HG03378 (cell line): Measurements from ENCODE around the gene KRR1.
A peak's percentile ranks its signal among the peaks of the same experiment; 100 is the strongest.
"Not testable (repeated sequence)": the region's sequence is repeated elsewhere in the genome, so short reads cannot be mapped to it uniquely, and the experiment has no call there.

Source experiments
- ATAC-seq: cut with Tn5 transposase; IDR thresholded peaks from one replicate; pipeline ENCODE4 v1.9.1; 2021; ENCODE audit warnings: mild to moderate bottlenecking, moderate library complexity; ENCODE audit not compliant: unreplicated experiment

KRR1 gene

DNA sequence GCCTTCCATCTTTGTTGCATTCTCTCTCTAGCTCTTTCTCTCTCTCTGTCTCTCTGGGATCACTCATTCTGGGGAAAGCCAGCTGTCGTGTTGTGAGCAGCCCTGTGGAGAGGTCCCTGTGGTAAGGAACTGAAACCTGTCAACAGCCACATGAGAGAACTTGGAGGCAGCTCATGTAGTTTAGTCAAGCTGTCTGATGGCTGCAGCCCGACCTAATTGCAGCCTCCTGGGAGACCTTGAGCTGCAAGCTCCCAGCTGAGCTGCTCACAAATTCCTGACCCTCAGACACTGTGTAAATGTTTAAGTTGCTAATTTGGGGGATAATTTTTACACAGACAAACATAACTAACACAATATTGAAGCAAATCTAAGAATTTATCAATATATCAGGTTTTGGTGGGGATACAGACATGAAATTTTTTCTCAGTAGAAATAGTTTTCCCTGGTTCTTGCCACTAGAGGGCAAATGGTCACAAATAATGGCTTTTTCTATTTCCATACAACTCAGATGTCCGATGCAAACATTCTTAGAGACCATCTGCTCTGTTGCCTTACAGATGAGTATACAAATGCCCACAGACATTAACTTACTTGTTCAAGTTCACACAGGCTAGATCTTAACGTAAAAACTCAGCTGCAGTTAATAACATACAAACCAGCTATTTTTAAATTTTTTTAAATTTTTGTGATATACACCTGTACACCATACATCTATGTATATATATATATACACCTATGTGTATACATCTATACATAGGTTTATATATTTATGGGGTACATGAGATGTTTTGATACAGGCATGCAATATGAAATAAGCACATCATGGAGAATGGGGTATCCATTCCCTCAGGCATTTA, 15.5 kb upstream of the KRR1 start:
- ATAC-seq, result peak; percentile 97

DNA sequence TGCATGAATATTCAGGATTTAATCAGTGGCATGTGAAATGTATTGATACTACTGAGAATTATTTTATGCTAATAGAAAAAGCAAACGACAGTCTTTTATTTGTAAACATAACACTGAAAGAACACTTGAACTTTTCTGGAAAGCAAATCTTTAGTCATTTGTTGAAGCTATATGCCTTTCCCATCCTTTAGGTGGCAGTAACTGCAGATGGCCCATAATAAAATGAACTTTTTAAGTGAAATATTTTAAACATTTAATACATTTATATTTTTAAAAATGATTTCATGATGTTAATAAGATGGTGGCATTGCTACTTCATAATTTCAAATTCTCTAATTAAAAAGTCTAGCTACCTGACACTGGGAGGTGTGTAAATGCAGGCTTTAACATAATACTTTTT, 13.9 kb upstream of the KRR1 start:
- ATAC-seq, result no peak

DNA sequence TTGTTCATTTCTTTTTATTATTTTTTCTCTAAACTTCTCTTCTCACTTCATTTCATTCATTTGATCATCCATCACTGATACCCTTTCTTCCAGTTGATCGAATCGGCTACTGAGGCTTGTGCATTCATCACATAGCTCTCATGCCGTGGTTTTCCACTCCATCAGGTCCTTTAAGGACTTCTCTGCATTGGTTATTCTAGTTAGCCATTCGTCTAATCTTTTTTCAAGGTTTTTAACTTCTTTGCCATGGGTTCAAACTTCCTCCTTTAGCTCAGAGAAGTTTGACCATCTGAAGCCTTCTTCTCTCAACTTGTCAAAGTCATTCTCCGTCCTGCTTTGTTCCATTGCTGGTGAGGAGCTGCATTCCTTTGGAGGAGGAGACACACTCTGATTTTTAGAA, 10.7 kb upstream of the KRR1 start:
- ATAC-seq, result not testable (repeated sequence)

DNA sequence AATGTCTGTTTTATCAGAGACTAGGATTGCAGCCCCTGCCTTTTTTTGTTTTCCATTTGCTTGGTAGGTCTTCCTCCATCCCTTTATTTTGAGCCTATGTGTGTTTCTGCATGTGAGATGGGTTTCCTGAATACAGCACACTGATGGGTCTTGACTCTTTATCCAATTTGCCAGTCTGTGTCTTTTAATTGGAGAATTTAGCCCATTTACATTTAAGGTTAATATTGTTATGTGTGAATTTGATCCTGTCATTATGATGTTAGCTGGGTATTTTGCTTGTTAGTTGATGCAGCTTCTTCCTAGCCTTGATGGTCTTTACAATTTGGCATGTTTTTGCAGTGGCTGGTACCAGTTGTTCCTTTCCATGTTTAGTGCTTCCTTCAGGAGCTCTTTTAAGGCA, 9.8 kb upstream of the KRR1 start:
- ATAC-seq, result not testable (repeated sequence)

DNA sequence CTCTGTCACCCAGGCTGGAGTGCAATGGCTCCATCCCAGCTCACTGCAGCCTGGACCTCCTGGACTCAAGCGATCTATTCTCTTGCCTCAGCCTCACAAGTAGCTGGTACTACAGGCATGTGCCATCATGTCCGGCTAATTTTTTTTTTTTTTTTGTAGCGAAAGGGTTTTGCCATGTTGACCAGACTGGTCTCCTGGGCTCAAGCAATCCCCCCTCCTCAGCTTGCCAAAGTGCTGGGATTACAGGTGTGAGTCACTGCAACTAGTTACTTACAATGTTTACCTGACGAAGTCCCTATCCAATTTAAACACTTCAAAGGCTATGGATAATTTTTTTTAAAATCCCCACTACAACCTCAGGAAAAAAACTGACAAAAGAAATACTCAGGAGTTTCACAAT, 1.8 kb downstream of the KRR1 start:
- no peak for ATAC-seq

DNA sequence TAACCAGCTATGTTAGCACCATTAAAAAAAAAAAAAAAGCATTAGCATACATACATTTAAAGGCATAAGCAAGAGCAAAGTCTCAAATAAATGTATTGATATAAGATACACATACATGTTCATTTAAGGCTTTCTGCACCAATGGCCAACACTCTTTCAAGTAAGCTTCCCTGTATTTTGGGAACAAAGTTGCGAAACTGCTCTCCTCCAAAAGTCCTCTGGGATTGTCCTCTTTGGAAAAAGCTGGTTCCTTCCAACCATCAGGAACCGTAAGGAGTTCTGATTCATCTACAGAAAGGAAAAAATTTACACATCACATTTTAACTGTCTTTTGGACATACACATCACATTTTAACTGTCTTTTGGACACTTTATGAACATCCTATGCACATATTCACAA, 3.2 kb downstream of the KRR1 start:
- no peak for ATAC-seq

DNA sequence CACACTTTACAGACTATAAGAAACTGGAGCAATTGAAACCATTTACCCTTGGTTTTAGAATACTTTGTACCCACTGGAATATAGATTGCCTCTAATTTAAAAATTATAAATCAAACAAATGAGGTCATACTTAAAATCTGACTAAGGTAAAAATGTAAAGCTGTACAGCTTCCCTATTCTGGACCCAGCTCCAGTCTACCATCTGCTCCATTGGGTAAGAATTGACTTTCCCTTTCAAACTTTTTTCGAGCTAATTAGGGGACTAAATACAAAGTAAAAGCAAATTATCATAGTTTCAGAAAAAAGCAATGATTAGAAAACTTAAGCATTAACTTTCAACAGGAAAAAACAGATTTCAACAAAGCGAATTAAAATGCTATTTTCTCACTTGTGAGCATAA, 4.3 kb downstream of the KRR1 start:
- ATAC-seq, result no peak

DNA sequence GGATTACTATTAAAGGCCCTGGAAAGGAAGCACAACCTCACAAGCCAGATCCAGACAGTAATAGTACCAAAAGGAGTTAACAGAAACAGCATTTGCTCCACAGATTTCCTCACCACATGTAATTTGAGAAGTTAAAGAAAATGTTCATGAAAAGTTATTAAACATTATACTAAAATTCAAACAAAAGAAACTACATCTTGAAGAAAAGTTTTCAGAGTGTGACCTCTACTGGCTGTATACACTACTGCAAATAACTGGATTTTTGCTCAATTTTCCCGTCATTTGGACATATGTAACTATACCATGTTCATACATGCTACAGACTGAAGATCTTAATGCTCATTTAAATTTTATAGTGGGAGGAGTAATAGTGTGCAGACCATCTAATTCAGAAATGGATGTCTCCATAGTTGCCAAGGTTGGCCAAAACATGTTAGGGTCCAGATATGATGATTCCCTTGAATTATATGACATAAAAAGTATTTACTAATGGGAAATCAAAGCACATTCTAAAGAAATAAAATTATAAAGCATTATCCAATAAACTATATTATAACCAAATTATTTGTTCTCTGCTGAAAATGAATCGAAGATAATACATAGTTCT, 5.6 kb downstream of the KRR1 start:
- ATAC-seq, result peak; percentile 49

DNA sequence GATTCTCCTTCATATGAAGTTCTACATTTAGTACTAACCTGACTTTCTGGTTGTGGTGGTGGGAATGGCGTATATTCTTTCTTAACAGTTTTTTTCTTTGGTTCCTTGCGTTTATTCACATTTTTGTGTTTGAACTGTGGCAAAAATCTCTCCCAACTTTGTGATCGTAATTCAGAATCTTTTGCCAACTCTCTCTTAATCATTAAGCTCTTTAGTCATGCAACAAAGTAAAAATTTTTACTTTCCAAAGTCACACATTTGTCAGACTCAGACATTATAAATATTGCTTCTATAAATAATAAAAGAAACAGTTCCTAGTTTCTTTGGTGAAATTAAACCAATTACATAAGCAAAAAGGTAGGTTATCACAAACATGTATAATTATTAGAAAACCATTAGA, 7.5 kb downstream of the KRR1 start:
- ATAC-seq, result no peak

DNA sequence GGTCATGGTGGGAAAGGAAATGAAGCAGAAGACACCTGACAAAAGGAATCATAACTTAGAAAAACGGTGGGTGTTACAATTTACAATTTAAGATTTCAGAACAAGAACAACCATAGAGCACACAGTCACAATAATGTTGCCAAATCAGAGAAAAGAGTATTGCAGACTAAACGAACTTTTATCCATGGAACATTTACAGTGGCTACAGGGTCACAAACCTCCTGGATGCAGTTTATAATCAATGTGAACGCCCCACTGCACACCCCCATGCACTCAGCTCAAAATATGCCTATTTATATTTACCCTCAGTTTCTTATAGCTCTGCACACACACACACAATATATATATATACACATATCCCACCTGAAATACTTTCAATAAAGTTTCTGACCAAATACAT, 8.0 kb downstream of the KRR1 start:
- ATAC-seq, result no peak

DNA sequence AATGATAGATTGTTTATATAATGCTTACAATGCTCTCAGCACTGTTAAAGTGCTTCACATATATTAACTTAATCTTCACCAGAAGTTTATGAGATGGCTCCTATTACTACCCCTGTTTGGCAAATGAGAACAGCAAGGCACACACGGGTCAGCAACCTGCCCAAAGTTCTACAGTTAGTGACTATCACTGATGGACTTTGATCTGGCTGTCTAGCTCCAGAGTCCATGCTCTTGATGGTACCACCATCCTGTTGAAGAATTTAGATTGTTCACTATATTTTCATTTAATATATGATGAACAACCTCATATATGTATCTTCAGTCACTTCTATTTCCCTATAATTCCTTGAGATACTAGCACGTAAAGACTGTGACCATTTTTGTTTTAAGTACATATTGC, 20.2 kb downstream of the KRR1 start:
- ATAC-seq, result no peak

DNA sequence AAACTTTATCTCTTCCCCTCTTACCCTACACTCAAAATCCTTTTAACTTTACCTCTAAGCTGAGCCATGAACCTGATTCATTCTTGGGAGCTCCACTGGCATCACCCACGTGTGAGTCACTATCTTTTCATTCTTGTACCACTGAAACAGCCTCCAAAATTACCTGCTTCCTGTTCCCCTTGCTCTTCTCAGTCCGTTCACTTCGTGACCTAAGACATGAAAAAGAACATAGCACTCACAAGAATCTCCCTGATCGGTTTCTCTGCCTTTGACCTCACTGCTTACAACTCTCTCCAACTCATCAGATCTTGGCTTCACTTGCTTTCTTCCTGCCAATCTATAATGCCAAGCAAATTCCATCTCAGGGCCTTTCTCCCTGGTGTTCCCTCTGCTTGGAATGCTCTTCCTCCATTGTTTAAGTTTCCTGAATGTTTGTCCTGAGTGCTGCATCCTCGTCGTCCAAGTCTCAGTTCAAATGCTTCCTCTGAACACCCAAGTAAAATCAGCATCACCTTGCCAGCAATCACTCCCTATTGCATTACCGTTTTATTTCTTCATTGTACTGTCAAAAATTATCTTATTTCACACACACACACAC, 21.7 kb downstream of the KRR1 start:
- peak; percentile 54 for ATAC-seq

DNA sequence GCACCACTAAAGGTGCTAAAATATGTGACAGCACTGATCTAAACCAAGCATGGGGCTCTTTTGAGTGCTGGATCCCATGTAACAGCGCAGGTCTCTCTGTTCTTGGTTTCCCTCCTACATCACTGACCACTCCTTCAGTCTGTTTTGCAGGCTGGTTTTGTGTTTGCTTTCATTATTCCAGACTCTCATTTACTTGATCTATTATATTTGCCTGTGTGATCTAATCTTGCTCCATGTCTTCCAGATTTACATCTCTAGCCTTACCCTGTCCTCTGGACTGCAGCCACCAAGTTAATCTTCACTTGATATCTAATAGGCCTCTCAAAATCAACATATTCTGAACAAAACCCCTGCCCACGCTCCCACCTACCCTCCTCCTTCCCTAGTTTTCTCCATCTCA, 22.2 kb downstream of the KRR1 start:
- ATAC-seq, result no peak

DNA sequence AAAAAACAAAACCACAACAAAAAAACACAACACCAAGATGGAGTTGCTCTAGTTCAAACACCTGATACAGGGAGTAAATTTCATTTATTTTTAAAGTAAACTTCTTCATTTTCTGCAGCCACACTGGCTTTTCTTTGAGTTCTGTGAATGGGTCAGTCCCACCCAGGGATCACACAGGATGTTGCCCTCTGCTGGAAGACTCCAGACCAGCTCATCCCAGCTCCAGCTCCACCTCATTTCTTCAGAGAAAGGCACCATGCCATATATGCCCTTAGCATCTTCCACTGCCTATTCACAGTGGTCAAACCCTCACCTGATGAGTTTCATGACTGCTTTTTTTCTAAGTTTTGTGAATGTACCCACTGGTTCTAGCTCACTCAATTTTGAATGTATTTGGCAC, 22.9 kb downstream of the KRR1 start:
- peak; percentile 36 for ATAC-seq

DNA sequence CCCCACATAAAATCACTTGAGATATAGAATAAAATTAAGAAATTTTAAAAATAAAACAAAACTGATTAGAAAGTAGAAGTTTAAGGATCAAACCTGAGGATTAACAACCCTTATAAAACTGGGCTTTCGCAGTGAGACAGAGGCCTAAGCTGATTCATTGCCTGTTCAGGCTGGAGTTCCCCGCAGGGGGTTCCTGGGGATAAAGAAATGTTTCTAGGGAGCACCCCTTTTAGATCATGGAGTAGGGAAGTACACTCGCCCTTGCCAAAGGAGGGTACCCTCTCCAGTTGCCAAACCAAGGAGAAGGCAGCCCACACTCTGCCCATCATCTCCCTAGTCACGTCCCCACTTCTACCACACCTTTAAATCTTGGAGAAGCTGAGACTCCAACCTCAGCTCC, 24.1 kb downstream of the KRR1 start:
- ATAC-seq, result no peak

DNA sequence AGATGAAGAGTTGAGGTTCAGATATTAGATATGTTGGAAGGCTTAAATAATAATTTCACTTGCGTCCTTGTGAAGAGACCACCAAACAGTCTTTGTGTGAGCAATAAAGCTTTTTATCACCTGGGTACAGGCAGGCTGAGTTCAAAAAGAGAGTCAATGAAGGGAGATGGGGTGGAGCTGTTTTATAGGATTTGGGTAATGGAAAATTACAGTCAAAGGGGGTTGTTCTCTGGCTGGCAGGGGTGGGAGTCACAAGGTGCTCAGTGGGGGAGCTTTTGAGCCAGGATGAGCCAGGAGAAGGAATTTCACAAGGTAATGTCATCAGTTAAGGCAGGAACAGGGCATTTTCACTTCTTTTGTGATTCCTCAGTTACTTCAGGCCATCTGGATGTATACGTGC, 27.0 kb downstream of the KRR1 start:
- ATAC-seq, result not testable (repeated sequence)

DNA sequence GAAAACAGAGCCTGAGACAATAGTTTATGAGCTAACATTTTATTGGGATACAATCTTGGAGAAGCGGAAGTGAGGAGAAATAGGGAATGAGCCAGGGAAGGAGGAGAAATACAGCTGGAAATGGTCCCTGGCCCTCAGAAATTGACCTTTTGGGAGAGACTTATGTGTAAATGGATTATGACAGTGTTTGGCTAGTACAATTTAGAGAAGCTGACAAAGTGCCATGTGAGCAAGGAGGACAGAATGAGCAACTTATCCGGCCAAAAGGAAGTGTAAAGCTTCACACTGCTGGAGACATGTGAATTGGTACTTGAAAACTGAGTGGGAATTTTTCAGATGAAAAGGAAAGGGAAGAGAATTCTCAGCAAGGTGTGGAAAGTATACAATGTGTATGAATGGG, 28.0 kb downstream of the KRR1 start:
- ATAC-seq, result no peak

DNA sequence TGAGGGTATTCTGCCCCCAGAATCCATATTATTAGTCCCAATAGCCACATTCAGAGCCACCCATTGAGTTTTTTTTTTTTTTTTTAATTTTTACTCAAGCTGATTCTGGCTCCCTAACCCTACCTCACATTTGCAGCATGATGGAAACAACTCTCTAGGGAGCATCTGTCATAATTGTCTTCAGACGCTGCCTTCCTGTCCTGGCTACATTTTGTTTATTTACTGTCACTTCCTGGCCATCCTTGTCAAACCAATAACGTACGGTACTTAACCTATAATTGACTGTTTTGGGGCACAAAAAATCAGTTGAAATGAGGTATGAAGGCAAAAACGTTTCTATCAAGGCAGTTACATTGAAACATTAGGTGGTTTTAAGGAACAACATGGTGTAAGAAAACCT, 28.8 kb downstream of the KRR1 start:
- ATAC-seq, result peak; percentile 18

DNA sequence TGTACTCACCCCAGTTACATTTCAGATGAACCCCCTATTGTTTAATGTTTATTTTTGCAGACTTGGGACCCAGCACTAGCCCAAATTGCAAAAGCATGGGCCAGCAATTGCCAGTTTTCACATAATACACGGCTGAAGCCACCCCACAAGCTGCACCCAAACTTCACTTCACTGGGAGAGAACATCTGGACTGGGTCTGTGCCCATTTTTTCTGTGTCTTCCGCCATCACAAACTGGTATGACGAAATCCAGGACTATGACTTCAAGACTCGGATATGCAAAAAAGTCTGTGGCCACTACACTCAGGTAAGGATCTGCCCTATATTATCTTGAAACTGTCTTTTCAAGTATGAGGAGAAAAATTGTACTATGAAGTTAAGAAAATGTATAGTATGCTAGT, 29.6 kb downstream of the KRR1 start:
- ATAC-seq, result no peak

DNA sequence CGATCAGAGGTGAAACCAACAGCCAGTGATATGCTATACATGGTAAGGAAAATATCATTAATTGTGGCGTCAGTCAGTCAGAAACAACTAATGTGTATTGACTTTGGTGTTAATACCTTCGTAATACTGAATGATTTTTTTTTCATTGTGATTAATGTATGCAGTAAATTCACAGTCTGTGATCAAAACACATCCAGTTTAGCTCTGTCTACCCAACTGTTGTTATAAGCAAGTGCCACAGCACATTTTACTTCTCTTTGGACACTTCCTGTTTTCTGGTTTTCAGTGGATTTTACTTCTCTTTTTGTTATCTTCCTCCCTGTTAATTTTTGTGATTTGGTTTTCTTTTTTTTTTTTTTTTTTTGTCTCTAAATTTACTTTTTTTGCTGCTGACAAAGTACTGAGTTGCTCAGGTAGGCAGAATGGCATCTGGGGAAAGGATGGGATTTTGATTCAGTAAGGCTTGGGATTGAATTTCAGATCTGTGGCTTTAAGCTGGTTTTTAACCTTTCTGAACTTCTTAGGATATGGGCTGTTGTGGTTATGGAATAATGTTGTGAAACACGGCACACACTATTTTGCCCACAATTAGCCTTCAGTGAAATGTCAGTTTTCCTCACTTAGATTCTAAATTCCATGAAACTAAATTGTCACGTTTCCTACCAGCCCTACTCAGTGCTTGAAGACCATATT, 30.2 kb downstream of the KRR1 start:
- peak; percentile 21 for ATAC-seq

DNA sequence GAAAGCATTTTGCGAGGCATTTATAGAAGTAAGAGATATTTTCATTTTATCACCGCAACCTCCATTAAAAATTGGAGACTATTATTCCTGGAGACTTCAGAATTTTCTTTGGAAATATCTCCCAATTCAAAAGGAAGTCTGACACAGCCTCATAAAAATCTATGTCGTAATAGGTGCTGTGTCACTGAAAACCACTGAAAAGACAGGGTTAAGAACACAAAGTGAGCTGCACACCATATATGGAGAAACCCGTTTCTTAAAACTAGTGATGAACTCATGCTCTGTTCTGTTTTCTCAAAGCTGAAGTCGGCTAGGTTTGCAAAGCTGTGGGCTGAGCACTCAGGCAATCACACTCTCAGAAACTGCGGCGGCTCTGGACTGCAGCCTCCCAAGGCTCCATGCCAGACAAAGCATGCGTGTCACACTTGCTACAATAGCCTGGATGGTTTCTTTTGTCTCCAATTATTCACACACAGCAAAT, 30.9 kb downstream of the KRR1 start, which contains the start of gene GLIPR1:
TSS of gene GLIPR1 (plus strand) at position 287 of the 481 bp plus-strand sequence. CDS start at position 413, 126 bp downstream.
- ATAC-seq, result peak; percentile 92
